D721Med (cell line): ENCODE results near the gene NUTF2.

Experiments used
- DNase-seq: peaks from one replicate; pipeline ENCODE4 v3.0.0; 2011; ENCODE audit warnings: low spot score; ENCODE audit not compliant: insufficient read length
- FAIRE-seq: peaks from 2 replicates; lab custom pipeline; 2011; peaks lifted over from hg19 to GRCh38; lab: Jason Lieb, UNC
- TF ChIP-seq, protein P1 (sequence below): IDR thresholded peaks from 2 replicates; pipeline ENCODE4 v1.5.1; 2012; ENCODE audit warnings: mild to moderate bottlenecking, control low read depth; ENCODE audit not compliant: insufficient read depth; ENCODE audit errors: missing control alignments

Gene NUTF2

DNA sequence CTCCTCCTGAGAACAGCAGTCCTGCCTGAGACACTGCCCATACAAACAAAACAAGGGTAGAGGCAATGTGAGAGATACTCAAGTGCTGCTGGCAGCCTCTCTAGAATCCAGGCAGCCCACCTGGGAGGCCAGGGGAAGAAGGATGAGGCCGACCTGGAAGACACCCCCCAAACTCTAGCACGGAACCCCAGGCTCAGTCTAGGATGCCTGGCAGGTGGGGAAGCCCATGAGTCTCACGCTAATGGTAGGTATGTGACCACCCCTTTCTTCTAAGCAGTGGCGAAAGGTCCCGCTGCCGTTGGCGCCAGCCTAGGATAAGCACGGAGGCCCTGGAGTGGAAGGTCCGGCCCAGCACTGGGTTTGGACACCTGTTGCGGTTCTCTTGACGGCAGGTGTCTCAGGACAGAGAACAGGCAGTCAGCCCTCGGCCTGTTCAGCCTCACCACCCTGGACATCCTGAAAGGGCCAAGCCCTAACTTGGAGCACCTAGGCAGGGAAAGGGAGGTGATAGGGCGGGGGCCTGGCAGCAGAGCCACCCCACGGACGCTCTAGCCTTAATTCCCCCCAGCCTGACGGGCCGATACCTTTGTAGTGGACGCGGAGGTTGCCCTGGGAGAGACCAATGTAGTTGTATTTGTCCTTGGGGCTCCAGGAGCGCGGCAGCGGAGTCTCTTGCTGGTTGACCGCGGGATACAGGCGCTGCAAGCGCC lies 40.9 kb upstream of the NUTF2 start:
- FAIRE-seq (no peak), DNase-seq (no peak)
- TF ChIP-seq, protein P1, sequence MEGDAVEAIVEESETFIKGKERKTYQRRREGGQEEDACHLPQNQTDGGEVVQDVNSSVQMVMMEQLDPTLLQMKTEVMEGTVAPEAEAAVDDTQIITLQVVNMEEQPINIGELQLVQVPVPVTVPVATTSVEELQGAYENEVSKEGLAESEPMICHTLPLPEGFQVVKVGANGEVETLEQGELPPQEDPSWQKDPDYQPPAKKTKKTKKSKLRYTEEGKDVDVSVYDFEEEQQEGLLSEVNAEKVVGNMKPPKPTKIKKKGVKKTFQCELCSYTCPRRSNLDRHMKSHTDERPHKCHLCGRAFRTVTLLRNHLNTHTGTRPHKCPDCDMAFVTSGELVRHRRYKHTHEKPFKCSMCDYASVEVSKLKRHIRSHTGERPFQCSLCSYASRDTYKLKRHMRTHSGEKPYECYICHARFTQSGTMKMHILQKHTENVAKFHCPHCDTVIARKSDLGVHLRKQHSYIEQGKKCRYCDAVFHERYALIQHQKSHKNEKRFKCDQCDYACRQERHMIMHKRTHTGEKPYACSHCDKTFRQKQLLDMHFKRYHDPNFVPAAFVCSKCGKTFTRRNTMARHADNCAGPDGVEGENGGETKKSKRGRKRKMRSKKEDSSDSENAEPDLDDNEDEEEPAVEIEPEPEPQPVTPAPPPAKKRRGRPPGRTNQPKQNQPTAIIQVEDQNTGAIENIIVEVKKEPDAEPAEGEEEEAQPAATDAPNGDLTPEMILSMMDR: no peak

- DNase-seq: peak; percentile 63
- FAIRE-seq: no peak
- TF ChIP-seq, protein P1: no peak
These were observed 40.1 kb upstream of the NUTF2 start, which contains the start of the genes RANBP10 and TSNAXIP1 for GRCh38 chr16:67806428-67807147. RANBP10 (minus strand) TSS chr16:67806560; CDS start chr16:67806536, 24 bp downstream. TSNAXIP1 (plus strand) TSS chr16:67806889; CDS start chr16:67807150, 261 bp downstream.

DNA sequence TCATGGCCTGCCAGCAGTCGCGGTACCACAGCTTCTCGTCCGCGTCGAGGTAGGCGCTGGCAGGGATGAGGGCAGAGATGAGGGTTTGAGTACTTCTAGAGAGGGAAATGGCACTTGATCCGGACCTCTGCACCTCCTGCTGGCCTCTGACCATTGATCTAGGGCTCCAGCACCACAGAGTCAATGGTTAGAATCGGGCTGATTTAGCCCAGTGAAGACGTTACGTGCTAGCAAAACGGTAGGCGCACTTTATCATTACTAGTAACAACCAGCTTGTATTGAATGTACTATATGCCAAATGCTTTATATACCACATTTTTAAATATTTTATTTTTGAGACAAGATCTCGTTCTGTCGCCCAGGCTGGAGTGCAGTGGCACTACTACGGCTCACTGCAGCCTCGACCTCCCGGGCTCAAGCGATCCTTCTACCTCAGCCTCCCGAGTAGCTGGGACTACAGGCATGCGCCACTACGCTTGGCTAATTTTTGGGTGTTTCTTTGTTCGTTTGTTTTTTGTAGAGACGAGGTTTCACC lies 39.5 kb upstream of the NUTF2 start:
- FAIRE-seq (no peak), DNase-seq (no peak)

DNA sequence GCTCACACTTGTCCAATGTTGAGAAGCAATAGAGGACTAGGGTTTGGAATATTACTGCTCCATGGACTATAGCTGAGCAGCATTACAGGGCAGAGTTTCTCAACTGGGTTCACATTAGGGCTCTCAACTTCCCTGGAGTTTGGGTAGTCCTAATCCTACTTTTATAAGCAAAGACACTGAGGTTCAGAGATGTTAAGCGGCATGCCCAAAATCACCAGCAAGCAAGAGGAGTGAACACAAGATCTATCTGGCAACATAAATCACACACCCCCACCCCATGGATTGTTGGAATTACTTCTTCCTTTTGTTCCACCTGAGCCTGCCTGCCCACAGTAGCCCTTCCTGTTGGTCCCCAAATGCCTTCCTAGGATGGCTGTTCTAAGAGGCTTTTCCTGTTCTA lies 34.8 kb upstream of the NUTF2 start:
- FAIRE-seq (no peak), DNase-seq (no peak)
- TF ChIP-seq, protein P1: no peak

More for the DNA sequence above, 39.5 kb upstream of the NUTF2 start:
- TF ChIP-seq, protein P1: no peak

DNA sequence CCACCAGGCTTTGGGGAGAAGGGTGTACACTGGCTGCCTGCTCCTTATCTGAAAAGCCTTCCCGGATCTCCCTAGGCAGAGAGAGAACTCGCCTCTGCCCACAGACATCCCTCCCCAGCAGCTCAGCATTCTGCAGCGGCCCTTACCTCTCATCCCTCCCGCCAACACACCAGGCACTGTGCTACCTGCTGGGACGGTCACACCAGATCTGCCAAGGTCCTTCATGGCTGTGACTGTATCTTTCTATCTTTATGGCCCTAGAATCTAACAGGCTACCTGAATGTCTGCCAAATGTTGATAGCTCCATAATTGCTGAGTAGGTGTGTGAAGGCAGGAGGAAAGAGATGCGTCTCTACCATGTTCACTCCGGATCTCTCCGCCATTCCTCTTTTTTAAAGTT lies 32.2 kb upstream of the NUTF2 start:
- DNase-seq (no peak), FAIRE-seq (no peak)
- TF ChIP-seq, protein P1: no peak

DNA sequence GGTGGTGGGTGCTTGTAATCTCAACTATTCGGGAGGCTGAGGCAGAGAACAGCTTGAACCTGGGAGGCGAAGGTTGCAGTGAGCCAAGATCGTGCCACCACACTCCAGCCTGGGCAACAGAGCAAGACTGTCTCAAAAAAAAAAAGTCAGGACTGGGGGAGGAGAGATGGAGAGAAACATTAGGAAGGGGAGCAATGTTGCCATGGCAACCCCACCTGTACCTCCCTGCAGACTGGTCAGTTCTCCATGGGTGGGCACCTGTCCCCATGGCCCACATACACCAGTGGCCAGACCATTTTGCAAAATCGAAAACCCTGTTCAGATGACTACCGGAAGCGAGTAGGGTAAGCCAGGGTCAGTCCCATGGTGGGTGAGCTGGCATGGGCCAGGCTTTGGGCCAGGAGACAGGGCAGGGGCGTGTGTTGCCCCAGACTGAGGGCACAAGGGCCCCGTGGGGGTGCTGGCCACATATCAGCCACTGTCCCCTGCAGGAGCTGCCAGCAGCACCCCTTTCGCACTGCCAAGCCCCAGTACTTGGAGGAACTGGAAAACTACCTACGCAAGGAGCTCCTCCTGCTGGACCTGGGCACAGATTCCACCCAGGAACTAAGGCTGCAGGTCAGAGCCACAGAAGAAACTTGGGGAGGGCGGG lies 26.0 kb upstream of the NUTF2 start:
- TF ChIP-seq, protein P1: no peak
- FAIRE-seq (no peak), DNase-seq (no peak)
